NCI-H1092 (cell line): ENCODE data around the gene MAPK1.
"Not testable (repeated sequence)": the region's sequence is repeated elsewhere in the genome, so short reads cannot be mapped to it uniquely, and the experiment has no call there.

Experiments used
- DNase-seq: peaks from one replicate; lab custom pipeline; 2025; lab: John Stamatoyannopoulos, UW

The MAPK1 gene

DNA sequence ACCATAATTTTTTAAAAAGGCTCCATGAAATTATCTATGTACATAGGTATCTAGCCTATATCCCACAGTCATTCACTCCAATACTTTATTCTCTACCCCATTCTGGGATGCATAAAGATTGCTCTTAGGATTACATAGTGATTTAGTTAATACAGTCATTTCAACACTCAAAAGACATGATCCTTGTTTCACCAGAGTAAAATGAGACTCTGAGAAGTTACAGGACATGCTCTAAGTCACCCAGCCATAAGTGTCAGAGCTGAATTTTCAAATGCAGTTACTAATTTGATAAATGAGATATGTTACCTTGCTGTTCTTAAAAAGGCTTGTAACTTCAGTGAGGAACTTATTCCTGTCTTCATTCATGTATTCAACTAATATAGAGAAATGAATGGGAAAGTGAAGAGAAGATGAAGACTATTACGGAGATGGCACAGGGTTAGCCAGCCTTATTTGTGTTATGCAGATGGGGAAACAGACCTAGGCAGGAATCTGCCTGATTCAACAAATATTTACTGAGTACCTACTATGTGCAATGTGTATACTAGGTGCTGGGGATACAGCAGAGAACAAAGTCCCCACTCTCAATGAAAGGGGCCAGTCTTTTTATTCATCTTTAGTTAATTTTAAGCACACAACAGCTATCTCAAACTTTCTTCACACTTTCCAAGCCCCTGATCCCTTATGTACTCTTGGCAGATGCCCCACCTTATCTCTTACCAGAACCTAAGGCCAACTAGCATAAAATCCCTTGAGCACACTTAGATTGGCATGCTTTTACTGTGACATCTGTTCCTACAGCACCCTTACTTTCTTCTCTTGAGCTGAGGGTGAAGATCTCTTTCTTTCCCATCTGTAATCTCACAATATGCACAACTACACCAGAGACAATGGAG, 21.6 kb downstream of the MAPK1 start:
- DNase-seq, result no peak

- no peak for DNase-seq
These were observed 24.5 kb downstream of the MAPK1 start for GRCh38 chr22:21842946-21843345.

DNA sequence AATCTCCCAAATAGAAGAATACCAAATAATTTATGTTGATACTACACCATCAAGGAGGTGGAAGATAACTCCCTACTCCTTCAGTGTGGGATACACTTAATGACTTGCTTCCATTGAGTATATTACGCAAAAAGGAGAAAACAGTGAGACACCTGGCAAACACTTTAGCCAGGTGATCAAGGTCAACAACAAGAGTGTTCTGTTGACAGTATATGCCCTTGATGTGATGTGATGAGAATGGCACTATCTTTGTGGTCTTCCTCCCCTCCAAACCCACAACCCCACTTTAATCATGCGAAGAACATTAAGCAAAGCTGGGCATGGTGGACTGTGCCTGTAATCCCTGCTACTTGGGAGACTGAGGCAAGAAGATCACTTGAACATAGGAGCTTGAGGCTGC, 26.0 kb downstream of the MAPK1 start:
- no peak for DNase-seq

DNA sequence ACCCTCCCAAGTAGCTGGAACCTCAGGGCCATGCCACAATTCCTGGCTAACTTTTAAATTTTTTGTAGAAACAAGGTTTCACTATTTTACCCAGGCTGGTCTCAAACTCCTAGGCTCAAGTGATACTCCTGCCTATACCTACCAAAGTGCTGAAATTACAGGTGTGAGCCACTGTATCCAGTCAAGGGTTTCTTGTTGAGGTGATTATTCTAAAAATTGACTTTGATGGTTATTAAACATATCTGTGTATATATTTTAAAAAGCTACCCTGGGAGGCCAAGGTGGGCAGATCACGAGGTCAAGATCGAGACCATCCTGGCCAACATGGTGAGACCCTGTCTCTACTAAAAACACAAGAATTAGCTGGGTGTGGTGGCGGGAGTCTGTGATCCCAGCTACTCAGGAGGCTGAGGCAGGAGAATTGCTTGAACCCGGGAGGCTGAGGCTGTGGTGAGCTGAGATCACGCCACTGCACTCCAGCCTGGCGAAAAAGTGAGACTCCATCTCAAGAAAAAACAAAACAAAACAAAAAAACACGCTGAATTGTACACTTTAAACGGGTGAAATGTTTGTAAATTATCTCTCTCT, 27.1 kb downstream of the MAPK1 start:
- no peak for DNase-seq

DNA sequence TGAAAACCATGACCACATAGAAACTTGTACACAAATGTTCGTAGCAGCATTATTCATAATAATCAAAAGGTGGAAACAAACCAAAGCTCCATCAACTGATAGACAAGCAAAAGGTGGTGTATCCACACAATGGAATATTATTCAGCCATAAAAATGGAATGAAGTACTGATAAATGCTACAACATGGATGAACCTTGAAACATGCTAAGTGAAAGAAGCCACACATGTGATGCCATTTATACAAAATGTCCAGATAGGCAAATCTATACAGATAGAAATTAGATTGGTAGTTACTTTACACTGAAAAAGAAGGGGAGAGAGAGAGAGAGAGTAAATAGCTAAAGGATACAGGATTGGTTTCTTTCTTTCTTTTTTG, 27.7 kb downstream of the MAPK1 start:
- no peak for DNase-seq

DNA sequence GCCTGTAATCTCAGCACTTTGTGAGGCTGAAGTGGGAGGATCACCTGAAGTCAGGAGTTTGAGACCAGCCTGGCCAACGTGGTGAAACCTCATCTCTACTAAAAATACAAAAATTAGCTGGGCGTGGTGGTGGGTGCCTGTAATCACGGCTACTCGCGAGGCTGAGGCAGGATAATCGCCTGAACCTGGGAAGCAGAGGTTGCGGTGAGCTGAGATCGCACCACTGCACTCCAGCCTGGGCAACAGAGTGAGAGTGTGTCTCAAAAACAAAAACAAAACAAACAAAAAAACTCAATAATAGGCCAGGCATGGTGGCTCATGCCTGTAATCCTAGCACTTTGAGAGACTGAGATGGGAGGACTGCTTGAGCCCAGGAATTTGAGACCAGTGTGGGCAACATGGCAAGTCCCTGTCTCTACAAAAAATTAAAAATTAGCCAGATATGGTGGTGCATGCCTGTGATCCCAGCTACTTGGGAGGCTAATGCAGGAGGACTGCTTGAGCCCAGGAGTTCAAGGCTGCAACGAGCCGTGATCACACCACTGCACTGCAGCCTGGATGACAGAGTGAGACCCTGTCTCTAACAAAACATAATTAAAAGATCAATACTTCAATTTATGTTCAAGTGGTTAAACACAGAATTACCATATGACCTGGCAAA, 28.2 kb downstream of the MAPK1 start:
- DNase-seq, result not testable (repeated sequence)

- DNase-seq, result no peak
These were observed 30.0 kb downstream of the MAPK1 start for GRCh38 chr22:21837248-21837979.

DNA sequence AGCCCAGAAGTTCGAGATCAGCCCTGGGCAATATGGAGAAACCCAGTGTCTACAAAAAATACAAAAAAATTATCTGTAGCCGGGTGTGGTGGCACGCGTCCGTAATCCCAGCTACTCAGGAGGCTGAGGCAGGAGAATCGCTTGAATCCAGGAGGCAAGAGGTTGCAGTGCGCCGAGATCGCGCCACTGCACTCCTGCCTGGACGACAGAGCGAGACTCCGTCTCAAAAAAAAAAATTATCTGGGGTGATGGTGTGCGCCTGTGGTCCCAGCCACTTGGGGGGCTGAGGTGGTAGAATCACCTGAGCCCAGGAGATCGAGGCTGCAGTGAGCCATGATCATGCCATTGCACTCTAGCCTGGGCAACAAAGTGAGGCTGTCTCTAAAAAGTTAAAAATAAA, 31.0 kb downstream of the MAPK1 start:
- not testable (repeated sequence) for DNase-seq

DNA sequence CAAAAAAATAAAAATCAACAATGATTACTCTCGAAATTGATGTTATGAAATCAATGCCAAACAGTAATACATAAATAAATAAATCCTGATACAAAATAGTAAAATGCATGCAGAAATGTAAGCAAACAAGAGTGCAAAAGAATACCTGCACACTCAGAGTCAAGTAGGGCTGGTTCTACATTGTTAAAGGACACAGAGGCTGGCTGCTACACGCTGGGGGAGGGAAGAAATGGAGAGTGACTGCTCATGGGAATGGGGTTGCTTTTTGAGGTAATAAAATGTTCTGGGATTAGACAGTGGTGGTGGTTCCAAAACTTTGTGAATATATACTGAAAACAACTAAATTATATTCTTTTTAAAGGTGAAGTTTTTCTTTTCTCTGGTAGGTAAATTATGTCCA, 32.1 kb downstream of the MAPK1 start:
- DNase-seq, result no peak

DNA sequence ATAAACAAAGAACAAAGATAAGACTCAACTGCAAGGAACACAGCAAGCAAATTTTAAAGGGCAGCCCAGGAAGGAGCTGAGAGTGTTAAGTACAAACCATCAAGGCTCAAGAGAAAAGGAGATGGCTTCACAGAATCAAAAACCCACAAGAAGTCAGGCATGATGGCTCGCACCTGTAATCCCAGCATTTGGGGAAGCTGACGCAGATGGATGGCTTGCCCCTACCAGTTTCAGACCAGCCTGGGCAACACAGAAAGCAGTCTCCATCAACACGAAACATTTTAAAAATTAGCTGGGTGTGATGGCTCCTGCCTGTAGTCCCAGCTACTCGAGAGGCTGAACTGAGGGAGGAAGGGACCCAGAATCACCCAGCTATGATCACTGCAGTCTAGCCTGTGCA, 32.6 kb downstream of the MAPK1 start:
- DNase-seq, result no peak

- DNase-seq, result no peak
These were observed 34.9 kb downstream of the MAPK1 start for GRCh38 chr22:21832291-21833290.

GRCh38 chr22:21829523-21829922, 37.9 kb downstream of the MAPK1 start:
- no peak for DNase-seq

DNA sequence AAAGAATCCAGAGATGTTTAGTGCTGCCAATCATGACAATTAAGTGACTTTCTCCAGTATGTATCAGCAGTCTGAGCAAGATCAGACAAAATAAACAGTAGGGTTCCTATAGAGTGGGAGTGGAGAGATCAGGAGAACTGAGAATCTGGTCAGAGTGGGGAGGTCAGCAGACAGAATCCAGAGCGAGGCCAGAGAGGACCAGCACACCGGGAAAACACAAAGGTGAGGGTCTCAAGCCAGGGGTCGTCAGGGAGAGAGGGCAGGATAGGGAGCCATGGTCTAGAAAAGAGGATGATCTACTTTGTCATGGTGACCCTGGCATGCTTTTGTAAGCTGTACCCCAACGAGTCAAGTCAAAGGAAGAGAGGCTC, 39.2 kb downstream of the MAPK1 start:
- DNase-seq, result no peak

GRCh38 chr22:21827628-21828267, 39.7 kb downstream of the MAPK1 start:
- DNase-seq, result no peak

- no peak for DNase-seq
These were observed 41.2 kb downstream of the MAPK1 start for GRCh38 chr22:21826204-21826603.

- not testable (repeated sequence) for DNase-seq
These were observed 42.5 kb downstream of the MAPK1 start for GRCh38 chr22:21824962-21825361.

DNA sequence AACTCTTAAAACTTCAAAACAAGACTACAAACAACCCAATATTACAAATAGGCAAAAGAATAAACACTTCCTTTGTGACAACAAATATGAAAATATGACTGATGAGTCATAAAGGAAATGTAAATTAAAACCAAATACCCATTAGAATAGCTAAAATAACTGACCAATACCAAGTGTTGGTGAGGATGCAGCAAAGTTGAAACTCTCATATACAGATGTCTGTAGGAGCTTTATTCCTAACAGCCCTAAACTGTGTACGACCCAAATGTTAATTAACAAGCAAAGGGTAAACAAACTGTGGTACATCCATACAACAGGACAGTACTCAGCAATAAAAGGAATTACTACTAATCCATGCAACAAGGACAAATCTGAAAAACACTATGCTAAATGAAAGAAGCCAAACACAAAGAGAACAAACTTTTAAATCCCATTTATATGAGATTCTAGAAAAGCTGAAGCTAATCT, 43.0 kb downstream of the MAPK1 start:
- no peak for DNase-seq

- DNase-seq, result no peak
These were observed 43.6 kb downstream of the MAPK1 start for GRCh38 chr22:21823740-21824444.

- DNase-seq, result no peak
These were observed 48.2 kb downstream of the MAPK1 start for GRCh38 chr22:21819183-21819770.
